Retina (tissue), 1 donor: ENCODE data around the gene SLC29A1.

ENCODE experiments used
- DNase-seq: peaks from one replicate; pipeline ENCODE4 v3.0.0-alpha.2; 2016

Gene SLC29A1

GRCh38 chr6:44270526-44271405 lies 47.4 kb downstream of the SLC29A1 start:
- peak; percentile 61 for DNase-seq

- DNase-seq, result no peak
Measured at GRCh38 chr6:44271406-44271723, 48.0 kb downstream of the SLC29A1 start.

DNA sequence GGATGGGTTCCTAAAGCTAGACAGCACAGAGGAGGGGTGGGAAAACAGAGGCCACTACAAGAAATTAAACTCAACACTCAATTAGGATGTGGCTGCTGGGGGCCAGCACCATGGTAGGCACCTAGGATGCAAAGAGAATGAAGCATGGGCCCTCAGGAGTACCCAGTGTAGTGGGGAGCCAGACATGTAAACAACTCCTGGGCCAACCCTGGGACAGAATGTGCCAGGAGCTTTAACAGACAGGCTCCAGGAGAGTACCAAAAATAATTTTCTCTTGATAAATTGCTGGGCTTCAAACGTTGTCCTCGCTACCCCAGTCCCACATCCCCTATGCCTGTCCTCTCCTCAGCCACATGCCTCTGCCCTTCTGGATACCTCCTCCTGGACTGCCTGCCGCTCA lies 48.5 kb downstream of the SLC29A1 start:
- no peak for DNase-seq

GRCh38 chr6:44272529-44272928 lies 49.1 kb downstream of the SLC29A1 start:
- no peak for DNase-seq

DNA sequence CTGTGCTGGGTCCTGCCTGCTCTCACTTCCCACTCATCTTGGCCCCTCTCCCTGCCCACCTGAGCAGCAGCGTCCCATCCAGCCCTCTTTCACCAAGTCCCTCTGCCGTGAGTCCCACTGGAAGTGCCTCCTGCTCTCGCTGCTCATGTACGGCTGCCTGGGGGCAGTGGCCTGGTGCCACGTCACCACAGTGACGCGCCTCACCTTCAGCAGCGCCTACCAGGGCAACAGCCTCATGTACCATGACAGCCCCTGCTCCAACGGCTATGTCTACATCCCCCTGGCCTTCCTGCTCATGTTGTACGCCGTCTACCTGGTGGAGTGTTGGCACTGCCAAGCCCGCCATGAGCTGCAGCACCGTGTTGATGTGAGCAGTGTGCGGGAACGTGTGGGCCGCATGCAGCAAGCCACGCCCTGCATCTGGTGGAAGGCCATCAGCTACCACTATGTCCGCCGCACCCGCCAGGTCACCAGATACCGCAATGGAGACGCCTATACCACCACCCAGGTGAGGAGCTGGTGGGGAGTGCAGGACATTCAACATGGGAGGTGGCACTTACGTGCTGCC lies 49.7 kb downstream of the SLC29A1 start:
- no peak for DNase-seq

DNA sequence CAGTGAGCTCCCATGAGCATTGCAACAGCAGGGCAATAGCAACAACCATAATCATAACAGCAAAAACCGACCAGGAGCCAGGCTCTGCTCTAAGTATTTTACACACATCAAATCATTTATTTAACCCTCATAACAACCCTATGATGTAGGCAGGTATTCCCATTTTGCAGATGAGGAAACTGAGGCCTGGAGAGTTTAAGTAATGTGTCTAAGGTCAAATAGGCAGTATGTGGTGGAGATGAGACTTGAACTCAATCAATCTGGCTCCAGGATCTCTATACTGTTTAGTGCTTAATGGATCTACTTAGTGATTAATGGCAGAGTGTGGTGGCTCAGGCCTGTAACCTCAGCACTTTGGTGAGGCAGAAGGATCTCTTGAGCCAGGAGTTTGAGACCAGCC lies 50.2 kb downstream of the SLC29A1 start:
- DNase-seq, result no peak

GRCh38 chr6:44275271-44275748 lies 51.9 kb downstream of the SLC29A1 start:
- DNase-seq, result no peak

GRCh38 chr6:44275749-44276648 lies 52.6 kb downstream of the SLC29A1 start:
- peak; percentile 72 for DNase-seq

DNA sequence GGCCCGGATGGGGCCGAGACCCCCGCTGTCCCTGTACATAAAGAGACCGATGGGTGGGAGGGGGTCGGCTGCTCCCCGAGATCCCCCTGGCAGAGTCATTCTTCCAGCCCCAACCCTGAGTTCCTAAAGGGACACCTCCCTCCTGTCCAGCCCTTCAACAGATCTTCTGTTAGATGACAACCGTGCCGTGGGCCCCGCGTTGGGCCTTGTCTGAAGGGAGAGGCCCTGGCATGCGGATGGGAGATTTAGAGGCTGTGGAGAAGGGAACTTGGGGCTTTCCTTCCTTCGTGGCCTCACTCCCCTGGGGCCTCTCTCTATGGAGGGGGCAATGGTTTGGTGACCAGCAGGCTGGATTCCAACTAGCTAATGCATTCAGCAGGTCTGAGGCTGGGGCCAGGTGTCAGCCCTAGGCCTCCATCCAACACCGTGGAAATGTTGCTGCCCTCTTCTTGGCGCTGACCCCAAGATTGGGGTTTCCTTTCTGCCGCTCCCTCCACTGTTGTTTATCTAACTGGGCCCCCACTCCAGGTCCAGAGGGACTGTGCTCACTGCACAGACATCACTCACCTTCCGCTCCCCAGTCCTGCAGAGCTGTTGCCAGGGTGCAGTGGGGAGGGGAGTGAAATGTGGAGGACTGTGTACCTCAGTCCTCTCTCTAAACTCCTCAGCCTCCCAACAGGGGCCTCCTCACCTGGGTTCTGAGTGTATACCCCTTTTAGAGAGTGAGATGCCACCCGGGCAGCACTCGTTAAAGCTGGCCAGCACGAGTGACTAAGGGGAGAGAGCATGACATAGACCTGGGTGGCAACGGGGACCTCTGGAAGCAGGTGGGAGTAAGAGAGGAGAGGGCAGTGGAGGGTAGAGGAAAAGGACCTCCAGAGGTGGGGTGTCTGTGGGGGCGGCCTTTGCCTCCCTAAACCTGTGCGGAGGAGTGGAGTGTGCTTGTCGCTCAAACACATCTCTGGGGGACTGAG lies 53.6 kb downstream of the SLC29A1 start:
- DNase-seq, result no peak

DNA sequence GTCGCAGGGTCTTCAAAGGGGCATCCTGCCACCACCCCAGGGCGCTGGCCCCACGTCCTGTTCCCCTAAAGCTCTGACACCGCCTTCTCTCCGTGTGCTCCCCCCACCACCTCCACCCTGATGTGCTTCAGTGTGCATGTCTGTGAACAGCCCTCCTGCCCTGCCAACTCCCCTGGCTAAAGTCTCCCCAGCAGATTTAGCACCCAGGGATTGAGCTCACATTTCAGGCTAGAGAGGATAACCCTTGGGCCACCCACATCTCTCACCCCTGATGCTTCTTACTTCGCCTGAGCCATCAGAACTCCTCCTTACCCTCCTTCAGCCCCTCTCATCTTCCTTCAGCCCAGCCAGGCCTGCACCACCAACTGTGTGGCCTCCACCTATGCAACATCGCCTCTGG lies 54.4 kb downstream of the SLC29A1 start:
- no peak for DNase-seq

GRCh38 chr6:44278315-44278714 lies 54.9 kb downstream of the SLC29A1 start:
- no peak for DNase-seq

- DNase-seq, result no peak
Measured at GRCh38 chr6:44278774-44279697, 55.6 kb downstream of the SLC29A1 start.
